Stomach (tissue), 4 donors: ENCODE results near the gene TIMM44.
A peak's percentile ranks its signal among the peaks of the same experiment; 100 is the strongest.

Source experiments
- POLR2A ChIP-seq, 4 donors: fragments of 450-650 bp; IDR thresholded peaks; one replicate each; pipeline ENCODE4 v1.6.1; 2016; ENCODE audit warnings: antibody characterized with exemption in 4 of 4, control low read depth in 2 of 4, mild to moderate bottlenecking in 1 of 4, moderate library complexity in 1 of 4
- POLR2AphosphoS5 ChIP-seq, 3 donors: sonication (generic); formaldehyde crosslinking; IDR thresholded peaks; one replicate each; pipeline ENCODE4 v1.6.1; 2016; ENCODE audit warnings: antibody characterized with exemption in 3 of 3
- TF ChIP-seq, protein P1 (sequence below), 7 experiments: fragments of 450-650 bp in 4 of 7; fragments of 200-600 bp in 3 of 7; sonication (generic) in 3 of 7; IDR thresholded peaks; one replicate each; pipeline ENCODE4 v1.5.1; 2016 to 2019; ENCODE audit warnings: antibody characterized with exemption in 7 of 7, control low read depth in 2 of 7, mild to moderate bottlenecking in 1 of 7

DNA sequence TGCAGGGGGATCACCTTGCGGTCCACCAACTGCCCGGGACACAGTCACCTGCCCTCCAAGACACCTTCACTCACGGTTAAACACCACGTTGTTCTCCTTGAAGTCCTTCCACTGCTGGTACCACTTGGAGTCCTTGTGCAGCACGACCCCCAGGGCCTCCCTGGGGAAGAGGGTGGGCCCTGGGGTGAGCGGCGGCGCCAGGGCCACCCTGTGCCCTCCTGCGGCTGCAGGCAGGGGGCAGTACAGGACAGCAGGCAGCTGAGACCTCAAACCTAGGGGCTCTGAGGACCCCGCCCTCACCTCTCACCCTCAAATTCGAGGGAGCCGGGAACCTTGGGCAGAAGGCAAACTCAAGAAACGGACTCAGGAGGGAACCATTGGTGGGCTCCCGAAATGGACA, 10.1 kb downstream of the TIMM44 start:
- TF ChIP-seq POLR2A (IDR thresholded peaks at IDR 0.05) (no peak), POLR2AphosphoS5 (IDR thresholded peaks at IDR 0.05) (no peak)
- TF ChIP-seq, protein P1, sequence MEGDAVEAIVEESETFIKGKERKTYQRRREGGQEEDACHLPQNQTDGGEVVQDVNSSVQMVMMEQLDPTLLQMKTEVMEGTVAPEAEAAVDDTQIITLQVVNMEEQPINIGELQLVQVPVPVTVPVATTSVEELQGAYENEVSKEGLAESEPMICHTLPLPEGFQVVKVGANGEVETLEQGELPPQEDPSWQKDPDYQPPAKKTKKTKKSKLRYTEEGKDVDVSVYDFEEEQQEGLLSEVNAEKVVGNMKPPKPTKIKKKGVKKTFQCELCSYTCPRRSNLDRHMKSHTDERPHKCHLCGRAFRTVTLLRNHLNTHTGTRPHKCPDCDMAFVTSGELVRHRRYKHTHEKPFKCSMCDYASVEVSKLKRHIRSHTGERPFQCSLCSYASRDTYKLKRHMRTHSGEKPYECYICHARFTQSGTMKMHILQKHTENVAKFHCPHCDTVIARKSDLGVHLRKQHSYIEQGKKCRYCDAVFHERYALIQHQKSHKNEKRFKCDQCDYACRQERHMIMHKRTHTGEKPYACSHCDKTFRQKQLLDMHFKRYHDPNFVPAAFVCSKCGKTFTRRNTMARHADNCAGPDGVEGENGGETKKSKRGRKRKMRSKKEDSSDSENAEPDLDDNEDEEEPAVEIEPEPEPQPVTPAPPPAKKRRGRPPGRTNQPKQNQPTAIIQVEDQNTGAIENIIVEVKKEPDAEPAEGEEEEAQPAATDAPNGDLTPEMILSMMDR (IDR thresholded peaks at IDR 0.05): peak in 1 of 7 experiments; percentile 6
